HepG2 (cell line): ENCODE measurements around the gene POFUT2. TPM values are rescaled to one million over a fixed set of nuclear protein-coding genes. Genes with fewer than 3 reads are reported as not detected.

Experiments used
- EED ChIP-seq: sonication (generic); formaldehyde crosslinking; IDR thresholded peaks from 2 replicates; pipeline ENCODE4 v1.5.0; 2020; ENCODE audit warnings: mild to moderate bottlenecking, missing genetic modification reagents
- JARID2 ChIP-seq: sonication (generic); formaldehyde crosslinking; IDR thresholded peaks from 2 replicates; pipeline ENCODE4 v1.8.1; 2023; ENCODE audit warnings: missing genetic modification reagents, inconsistent platforms; ENCODE audit not compliant: insufficient replicate concordance
- KLF6 ChIP-seq: IDR thresholded peaks from 2 replicates; pipeline ENCODE4 v1.8.0; 2016; ENCODE audit warnings: missing biosample characterization, missing genetic modification reagents
- KMT2B ChIP-seq: IDR thresholded peaks from 2 replicates; pipeline ENCODE4 v1.6.1; 2016; ENCODE audit warnings: missing genetic modification reagents, missing compliant biosample characterization
- MYC ChIP-seq: sonication (generic); formaldehyde crosslinking; IDR thresholded peaks from 2 replicates; pipeline ENCODE4 v1.9.0; 2021; ENCODE audit warnings: missing genetic modification reagents, borderline replicate concordance
- NAIF1 ChIP-seq: sonication (generic); formaldehyde crosslinking; IDR thresholded peaks from 2 replicates; pipeline ENCODE4 v1.5.0; 2020; ENCODE audit warnings: mild to moderate bottlenecking, missing genetic modification reagents, borderline replicate concordance
- SALL1 ChIP-seq: sonication (generic); formaldehyde crosslinking; IDR thresholded peaks from 2 replicates; pipeline ENCODE4 v1.8.0; 2022; ENCODE audit warnings: mild to moderate bottlenecking, missing genetic modification reagents
- SALL2 ChIP-seq: sonication (generic); formaldehyde crosslinking; IDR thresholded peaks from 2 replicates; pipeline ENCODE4 v1.8.1; 2023; ENCODE audit warnings: mild to moderate bottlenecking, missing genetic modification reagents, inconsistent platforms
- SCMH1 ChIP-seq: sonication (generic); formaldehyde crosslinking; IDR thresholded peaks from 2 replicates; pipeline ENCODE4 v1.9.0; 2021; ENCODE audit warnings: missing genetic modification reagents, mild to moderate bottlenecking, borderline replicate concordance
- SKI ChIP-seq: fragments of 450-650 bp; IDR thresholded peaks from one replicate; pipeline ENCODE4 v1.6.1; 2018; ENCODE audit warnings: mild to moderate bottlenecking; ENCODE audit not compliant: partially characterized antibody
- SP4 ChIP-seq: sonication (generic); formaldehyde crosslinking; IDR thresholded peaks from 2 replicates; pipeline ENCODE4 v1.8.1; 2023; ENCODE audit warnings: mild to moderate bottlenecking, missing genetic modification reagents
- SSRP1 ChIP-seq: IDR thresholded peaks from 2 replicates; pipeline ENCODE4 v1.6.1; 2016; ENCODE audit warnings: control low read depth
- ZNF44 ChIP-seq: sonication (generic); formaldehyde crosslinking; IDR thresholded peaks from 2 replicates; pipeline ENCODE4 v1.5.1; 2020; ENCODE audit warnings: mild to moderate bottlenecking, missing genetic modification reagents
- polyA plus RNA-seq, 8 experiments: library from polyadenylated mRNA; depleted of rRNA in 3 of 8; stranded (reverse) in 7 of 8; unstranded in 1 of 8; fragments of >200 nt; fragmentation: Illumina TruSeq in 4 of 8; extraction: Trizol in 4 of 8; gene quantifications; 2 replicates each; pipeline versions ENCODE4 v1.2.1 to v1.2.3, GENCODE V29; 2011 to 2016; ENCODE audit warnings: low read depth in 4 of 8, missing spikeins in 1 of 8, mixed read lengths in 1 of 8; ENCODE audit not compliant: insufficient read depth in 1 of 8
- total RNA-seq, 5 experiments: library from RNA; depleted of rRNA; stranded (reverse); fragments of >200 nt; fragmentation: Illumina TruSeq; extraction: Trizol; gene quantifications; 2 replicates each; pipeline ENCODE4 v1.2.3, GENCODE V29; 2016; ENCODE audit warnings: low read depth in 1 of 5
- TF ChIP-seq, protein P1 (sequence below): sonication (generic); formaldehyde crosslinking; IDR thresholded peaks from 2 replicates; pipeline ENCODE4 v1.5.1; 2020; ENCODE audit warnings: mild to moderate bottlenecking, missing genetic modification reagents, moderate library complexity
- TF ChIP-seq, protein P2 (sequence below): sonication (generic); formaldehyde crosslinking; IDR thresholded peaks from 2 replicates; pipeline ENCODE4 v1.4.0; 2020; ENCODE audit warnings: missing genetic modification reagents
- TF ChIP-seq, protein P3 (sequence below): sonication (generic); formaldehyde crosslinking; IDR thresholded peaks from 2 replicates; pipeline ENCODE4 v1.8.0; 2023; ENCODE audit warnings: mild to moderate bottlenecking, missing genetic modification reagents
- TF ChIP-seq, protein P4 (sequence below): fragments of 450-650 bp; IDR thresholded peaks from 2 replicates; pipeline ENCODE4 v1.6.1; 2017
- TF ChIP-seq, protein P5 (sequence below): sonication (generic); formaldehyde crosslinking; IDR thresholded peaks from 2 replicates; pipeline ENCODE4 v1.4.0; 2020; ENCODE audit warnings: missing genetic modification reagents; ENCODE audit errors: not compliant biosample characterization
- TF ChIP-seq, protein P6 (sequence below): sonication (generic); formaldehyde crosslinking; IDR thresholded peaks from 2 replicates; pipeline ENCODE4 v1.4.0; 2020; ENCODE audit warnings: missing genetic modification reagents

Gene POFUT2
- total and polyA plus RNA-seq, 2 of the 13 experiments (the other 11 are each of a cell fraction or from before 2014, with no cell fraction given), result 22.8 to 24.0 TPM

DNA sequence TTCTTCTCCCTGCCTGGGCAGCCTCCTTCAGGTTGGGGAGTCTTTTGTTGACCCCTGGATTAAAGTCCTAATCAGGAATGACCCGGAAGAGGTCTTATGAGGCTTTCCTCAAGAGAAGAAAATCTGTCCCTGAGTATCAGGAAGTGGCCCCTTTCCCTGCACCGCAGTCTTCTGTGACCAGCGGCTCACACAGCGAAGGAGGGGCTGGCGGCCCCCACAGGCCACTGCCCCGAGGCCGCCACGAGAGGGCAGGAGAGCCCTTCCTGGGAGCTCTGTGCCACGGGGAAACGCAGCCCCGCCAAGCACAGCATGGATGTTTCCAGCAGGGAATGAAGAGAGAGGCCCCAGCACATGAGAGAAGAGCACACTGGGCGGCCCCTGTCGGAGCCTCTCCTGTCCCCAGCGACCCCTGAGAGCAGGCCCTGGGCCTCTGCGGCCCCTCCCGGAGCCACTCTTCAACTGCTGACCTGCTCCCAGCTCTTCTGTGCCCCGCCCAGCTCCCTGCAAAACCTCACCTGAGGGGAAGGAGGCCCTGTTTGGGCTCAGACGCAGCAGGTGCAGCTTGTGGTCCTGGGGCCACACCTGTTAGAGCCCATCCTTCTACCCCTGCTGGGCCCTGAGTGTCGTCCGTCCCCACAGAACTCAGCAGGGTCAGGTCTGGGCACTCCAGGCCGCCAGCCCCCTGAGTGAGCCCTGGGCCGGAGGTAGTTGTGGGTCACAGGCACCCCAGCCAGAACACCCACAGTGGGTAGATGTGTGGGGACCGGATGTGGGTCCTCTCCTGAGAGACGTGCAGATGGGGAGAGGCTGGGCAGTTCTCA, 4.9 kb upstream of the POFUT2 start (continued):
- TF ChIP-seq, protein P1, sequence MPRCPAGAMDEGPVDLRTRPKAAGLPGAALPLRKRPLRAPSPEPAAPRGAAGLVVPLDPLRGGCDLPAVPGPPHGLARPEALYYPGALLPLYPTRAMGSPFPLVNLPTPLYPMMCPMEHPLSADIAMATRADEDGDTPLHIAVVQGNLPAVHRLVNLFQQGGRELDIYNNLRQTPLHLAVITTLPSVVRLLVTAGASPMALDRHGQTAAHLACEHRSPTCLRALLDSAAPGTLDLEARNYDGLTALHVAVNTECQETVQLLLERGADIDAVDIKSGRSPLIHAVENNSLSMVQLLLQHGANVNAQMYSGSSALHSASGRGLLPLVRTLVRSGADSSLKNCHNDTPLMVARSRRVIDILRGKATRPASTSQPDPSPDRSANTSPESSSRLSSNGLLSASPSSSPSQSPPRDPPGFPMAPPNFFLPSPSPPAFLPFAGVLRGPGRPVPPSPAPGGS, result peak; percentile 47; the same call in 1 of the 2 replicates
- TF ChIP-seq MYC (CRISPR knock-in tag) (peak; percentile 71; the same call in 1 of the 2 replicates), KLF6 (CRISPR knock-in tag) (no peak), JARID2 (CRISPR knock-in tag) (peak; percentile 64), EED (0 out of 2 replicates have a peak, but pooled peaks have one; percentile 5), SKI (peak; percentile 37), SP4 (CRISPR knock-in tag) (no peak), SALL1 (CRISPR knock-in tag) (peak; percentile 82), SSRP1 (no peak), ZNF44 (CRISPR knock-in tag) (0 out of 2 replicates have a peak, but pooled peaks have one; percentile 39), KMT2B (CRISPR knock-in tag) (no peak), SALL2 (CRISPR knock-in tag) (peak; percentile 19; the same call in 1 of the 2 replicates), NAIF1 (CRISPR knock-in tag) (no peak), SCMH1 (CRISPR knock-in tag) (no peak)
- TF ChIP-seq, protein P2, sequence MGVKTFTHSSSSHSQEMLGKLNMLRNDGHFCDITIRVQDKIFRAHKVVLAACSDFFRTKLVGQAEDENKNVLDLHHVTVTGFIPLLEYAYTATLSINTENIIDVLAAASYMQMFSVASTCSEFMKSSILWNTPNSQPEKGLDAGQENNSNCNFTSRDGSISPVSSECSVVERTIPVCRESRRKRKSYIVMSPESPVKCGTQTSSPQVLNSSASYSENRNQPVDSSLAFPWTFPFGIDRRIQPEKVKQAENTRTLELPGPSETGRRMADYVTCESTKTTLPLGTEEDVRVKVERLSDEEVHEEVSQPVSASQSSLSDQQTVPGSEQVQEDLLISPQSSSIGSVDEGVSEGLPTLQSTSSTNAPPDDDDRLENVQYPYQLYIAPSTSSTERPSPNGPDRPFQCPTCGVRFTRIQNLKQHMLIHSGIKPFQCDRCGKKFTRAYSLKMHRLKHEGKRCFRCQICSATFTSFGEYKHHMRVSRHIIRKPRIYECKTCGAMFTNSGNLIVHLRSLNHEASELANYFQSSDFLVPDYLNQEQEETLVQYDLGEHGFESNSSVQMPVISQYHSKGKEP (CRISPR knock-in tag), result 0 out of 2 replicates have a peak, but pooled peaks have one; percentile 32
- TF ChIP-seq, protein P3, sequence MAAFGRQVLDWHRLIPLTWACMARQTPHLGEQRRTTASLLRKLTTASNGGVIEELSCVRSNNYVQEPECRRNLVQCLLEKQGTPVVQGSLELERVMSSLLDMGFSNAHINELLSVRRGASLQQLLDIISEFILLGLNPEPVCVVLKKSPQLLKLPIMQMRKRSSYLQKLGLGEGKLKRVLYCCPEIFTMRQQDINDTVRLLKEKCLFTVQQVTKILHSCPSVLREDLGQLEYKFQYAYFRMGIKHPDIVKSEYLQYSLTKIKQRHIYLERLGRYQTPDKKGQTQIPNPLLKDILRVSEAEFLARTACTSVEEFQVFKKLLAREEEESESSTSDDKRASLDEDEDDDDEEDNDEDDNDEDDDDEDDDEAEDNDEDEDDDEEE (CRISPR knock-in tag), result peak; percentile 47; the same call in 1 of the 2 replicates
- TF ChIP-seq, protein P4, sequence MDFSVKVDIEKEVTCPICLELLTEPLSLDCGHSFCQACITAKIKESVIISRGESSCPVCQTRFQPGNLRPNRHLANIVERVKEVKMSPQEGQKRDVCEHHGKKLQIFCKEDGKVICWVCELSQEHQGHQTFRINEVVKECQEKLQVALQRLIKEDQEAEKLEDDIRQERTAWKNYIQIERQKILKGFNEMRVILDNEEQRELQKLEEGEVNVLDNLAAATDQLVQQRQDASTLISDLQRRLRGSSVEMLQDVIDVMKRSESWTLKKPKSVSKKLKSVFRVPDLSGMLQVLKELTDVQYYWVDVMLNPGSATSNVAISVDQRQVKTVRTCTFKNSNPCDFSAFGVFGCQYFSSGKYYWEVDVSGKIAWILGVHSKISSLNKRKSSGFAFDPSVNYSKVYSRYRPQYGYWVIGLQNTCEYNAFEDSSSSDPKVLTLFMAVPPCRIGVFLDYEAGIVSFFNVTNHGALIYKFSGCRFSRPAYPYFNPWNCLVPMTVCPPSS, result no peak
- TF ChIP-seq, protein P5, sequence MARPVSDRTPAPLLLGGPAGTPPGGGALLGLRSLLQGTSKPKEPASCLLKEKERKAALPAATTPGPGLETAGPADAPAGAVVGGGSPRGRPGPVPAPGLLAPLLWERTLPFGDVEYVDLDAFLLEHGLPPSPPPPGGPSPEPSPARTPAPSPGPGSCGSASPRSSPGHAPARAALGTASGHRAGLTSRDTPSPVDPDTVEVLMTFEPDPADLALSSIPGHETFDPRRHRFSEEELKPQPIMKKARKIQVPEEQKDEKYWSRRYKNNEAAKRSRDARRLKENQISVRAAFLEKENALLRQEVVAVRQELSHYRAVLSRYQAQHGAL, result no peak
- TF ChIP-seq, protein P6, sequence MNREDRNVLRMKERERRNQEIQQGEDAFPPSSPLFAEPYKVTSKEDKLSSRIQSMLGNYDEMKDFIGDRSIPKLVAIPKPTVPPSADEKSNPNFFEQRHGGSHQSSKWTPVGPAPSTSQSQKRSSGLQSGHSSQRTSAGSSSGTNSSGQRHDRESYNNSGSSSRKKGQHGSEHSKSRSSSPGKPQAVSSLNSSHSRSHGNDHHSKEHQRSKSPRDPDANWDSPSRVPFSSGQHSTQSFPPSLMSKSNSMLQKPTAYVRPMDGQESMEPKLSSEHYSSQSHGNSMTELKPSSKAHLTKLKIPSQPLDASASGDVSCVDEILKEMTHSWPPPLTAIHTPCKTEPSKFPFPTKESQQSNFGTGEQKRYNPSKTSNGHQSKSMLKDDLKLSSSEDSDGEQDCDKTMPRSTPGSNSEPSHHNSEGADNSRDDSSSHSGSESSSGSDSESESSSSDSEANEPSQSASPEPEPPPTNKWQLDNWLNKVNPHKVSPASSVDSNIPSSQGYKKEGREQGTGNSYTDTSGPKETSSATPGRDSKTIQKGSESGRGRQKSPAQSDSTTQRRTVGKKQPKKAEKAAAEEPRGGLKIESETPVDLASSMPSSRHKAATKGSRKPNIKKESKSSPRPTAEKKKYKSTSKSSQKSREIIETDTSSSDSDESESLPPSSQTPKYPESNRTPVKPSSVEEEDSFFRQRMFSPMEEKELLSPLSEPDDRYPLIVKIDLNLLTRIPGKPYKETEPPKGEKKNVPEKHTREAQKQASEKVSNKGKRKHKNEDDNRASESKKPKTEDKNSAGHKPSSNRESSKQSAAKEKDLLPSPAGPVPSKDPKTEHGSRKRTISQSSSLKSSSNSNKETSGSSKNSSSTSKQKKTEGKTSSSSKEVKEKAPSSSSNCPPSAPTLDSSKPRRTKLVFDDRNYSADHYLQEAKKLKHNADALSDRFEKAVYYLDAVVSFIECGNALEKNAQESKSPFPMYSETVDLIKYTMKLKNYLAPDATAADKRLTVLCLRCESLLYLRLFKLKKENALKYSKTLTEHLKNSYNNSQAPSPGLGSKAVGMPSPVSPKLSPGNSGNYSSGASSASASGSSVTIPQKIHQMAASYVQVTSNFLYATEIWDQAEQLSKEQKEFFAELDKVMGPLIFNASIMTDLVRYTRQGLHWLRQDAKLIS (CRISPR knock-in tag), result no peak
